Tibial artery (tissue), 4 donors: ENCODE measurements around the gene PLA2G2E.

Source experiments
- DNase-seq, 2 donors: peaks; one replicate each; pipeline ENCODE4 v3.0.0-alpha.2; 2019
- H3K27ac ChIP-seq, 2 donors: fragments of 200-600 bp; sonication (generic) in 1 of 2; 1 replicate in 1 of 2; 2 replicates in 1 of 2; pipeline ENCODE4 v1.5.1; 2018 to 2019; ENCODE audit warnings: mild to moderate bottlenecking in 1 of 2
- H3K27me3 ChIP-seq, 2 donors: fragments of 200-600 bp; sonication (generic) in 1 of 2; one replicate each; pipeline versions ENCODE4 v1.5.1 to v1.6.0; 2016 to 2019
- H3K36me3 ChIP-seq, 3 donors: fragments of 200-600 bp; sonication (generic) in 2 of 3; one replicate each; pipeline ENCODE4 v1.5.1; 2016 to 2019; ENCODE audit warnings: mild to moderate bottlenecking in 2 of 3
- H3K4me1 ChIP-seq, 4 donors: fragments of 200-600 bp; sonication (generic) in 2 of 4; 1 replicate in 3 of 4; 2 replicates in 1 of 4; pipeline ENCODE4 v1.5.1; 2016 to 2019
- H3K4me3 ChIP-seq, 2 donors: fragments of 200-600 bp; sonication (generic) in 1 of 2; 1 replicate in 1 of 2; 2 replicates in 1 of 2; pipeline ENCODE4 v1.5.1; 2018 to 2019; ENCODE audit warnings: mild to moderate bottlenecking in 2 of 2
- H3K9me3 ChIP-seq, 3 donors: fragments of 200-600 bp; sonication (generic) in 1 of 3; one replicate each; pipeline ENCODE4 v1.5.1; 2016 to 2019
- CTCF ChIP-seq, 2 experiments: fragments of 200-600 bp in 1 of 2; fragments of 450-650 bp in 1 of 2; IDR thresholded peaks; one replicate each; pipeline ENCODE4 v1.5.1; 2017 to 2019; ENCODE audit warnings: antibody characterized with exemption in 2 of 2, mild to moderate bottlenecking in 1 of 2, moderate library complexity in 1 of 2
- intact Hi-C: fragments of 100-400 bp; cut with DNase I; formaldehyde crosslinking; loops from one replicate; pipeline ENCODE4 v1.15.0; 2023; ENCODE audit warnings: low total_unique reads

Gene PLA2G2E

DNA sequence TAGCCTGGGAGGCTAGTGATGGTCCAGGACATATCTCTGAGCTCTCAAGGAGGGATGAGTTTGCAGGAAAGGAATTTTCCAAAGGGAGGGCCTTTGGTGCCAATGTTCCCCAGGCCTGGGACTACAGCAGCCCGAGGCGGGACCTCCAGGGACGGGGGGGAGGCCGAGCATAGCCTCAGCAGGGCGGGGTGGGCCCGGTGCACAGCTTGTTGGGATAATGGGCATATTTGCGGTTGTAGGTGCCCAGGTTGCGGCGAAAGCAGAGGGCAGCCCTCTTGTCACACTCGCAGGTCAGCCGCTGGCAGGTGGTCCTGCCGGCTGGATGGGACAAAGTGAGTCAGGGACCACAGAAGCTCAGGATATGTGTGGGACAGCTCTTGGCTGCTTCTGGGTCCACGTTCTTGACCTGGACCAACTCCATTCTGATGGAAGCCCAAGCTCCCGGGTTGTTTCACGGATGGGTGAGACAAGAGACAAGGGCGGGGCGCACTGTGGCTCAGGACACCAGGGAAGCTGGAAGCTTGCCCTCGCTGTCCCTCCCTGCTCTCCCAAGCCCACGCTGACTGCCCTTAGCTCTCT is 3.2 kb downstream of the PLA2G2E start:
- no peak for TF ChIP-seq CTCF (IDR thresholded peaks at IDR 0.05)
- DNase-seq = no peak
- Histone ChIP-seq H3K4me3 (no peak overlapping the region), H3K36me3 (peaks cover 0 to 3% (median 0%) of the 10 kb centered on the region in 3 donors), H3K27me3 (peaks cover 0 to 30% of the 10 kb centered on the region in 2 donors), H3K27ac (no peak overlapping the region), H3K9me3 (no peaks in the 10 kb centered on the region), H3K4me1 (no peaks in the 10 kb centered on the region)
- intact Hi-C loops = no loop called here

- peak; percentile 79 to 91 for TF ChIP-seq CTCF (IDR thresholded peaks at IDR 0.05)
- intact Hi-C loops = loop anchor here (5.0 kb wide), 1 partner anchor 574 kb away; no protein-coding TSS in a partner anchor
- Histone ChIP-seq H3K4me3 (no peak overlapping the region), H3K4me1 (no peaks in the 10 kb centered on the region), H3K9me3 (no peaks in the 10 kb centered on the region), H3K27ac (no peak overlapping the region), H3K27me3 (peaks cover 0 to 12% of the 10 kb centered on the region in 2 donors), H3K36me3 (peaks cover 14 to 24% (median 17%) of the 10 kb centered on the region in 3 donors)
- peak; percentile 80 to 85 for DNase-seq
Measured at GRCh38 chr1:19918057-19918456, 5.4 kb downstream of the PLA2G2E start.

DNA sequence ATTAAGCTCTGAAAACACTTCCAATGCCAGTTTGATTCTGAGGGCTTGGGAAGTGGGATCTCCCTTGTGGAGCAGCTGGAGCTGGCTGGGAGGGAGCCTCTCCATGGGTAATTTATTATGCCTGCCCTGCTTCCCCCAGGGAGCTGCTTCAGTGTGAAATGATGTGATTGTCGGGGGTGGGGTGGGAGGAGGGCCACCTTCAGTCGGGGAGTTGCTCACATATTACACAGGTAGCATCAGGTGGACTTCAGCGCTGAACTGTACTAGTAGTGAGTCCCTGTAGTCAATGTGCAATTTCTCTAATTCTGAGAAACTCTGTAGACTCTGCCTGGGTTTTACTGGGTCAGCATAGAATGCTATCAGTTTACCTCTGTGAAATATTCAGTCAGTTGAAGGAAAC is 12.8 kb downstream of the PLA2G2E start:
- no peak for DNase-seq
- no peak for TF ChIP-seq CTCF (IDR thresholded peaks at IDR 0.05)
- no peak overlapping the region for H3K4me3 ChIP-seq
- H3K9me3 ChIP-seq = no peaks in the 10 kb centered on the region
- H3K27ac ChIP-seq = no peak overlapping the region
- intact Hi-C loops = no loop called here
- peaks cover 78 to 96% (median 87%) of the 10 kb centered on the region in 3 donors for H3K36me3 ChIP-seq
- no peaks in the 10 kb centered on the region for H3K27me3 ChIP-seq
- H3K4me1 ChIP-seq = no peaks in the 10 kb centered on the region

DNA sequence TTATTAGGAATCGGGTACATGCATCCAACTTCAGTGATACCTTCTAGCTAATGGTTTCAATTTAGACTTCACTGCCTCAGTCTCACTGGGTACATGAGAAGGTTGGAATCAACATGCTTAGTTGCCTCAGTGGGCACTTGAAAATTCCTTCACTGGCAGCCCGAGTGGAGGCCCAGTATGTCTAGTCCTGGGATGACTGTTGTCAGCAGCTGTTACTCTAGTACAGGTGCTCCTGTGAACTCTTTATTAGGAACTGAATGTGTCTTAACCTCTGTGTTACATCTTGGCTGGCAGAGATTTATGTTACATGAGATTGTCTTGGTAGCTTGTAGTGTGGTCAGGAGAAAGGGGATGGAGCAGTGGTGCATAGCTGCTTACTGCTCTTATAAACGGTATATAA is 13.4 kb downstream of the PLA2G2E start:
- Histone ChIP-seq H3K36me3 (peaks cover 79 to 98% (median 92%) of the 10 kb centered on the region in 3 donors), H3K27ac (no peak overlapping the region), H3K4me1 (no peaks in the 10 kb centered on the region), H3K4me3 (no peak overlapping the region), H3K27me3 (no peaks in the 10 kb centered on the region), H3K9me3 (no peaks in the 10 kb centered on the region)
- no peak for DNase-seq
- TF ChIP-seq CTCF (IDR thresholded peaks at IDR 0.05) = no peak
- intact Hi-C loops = no loop called here

DNA sequence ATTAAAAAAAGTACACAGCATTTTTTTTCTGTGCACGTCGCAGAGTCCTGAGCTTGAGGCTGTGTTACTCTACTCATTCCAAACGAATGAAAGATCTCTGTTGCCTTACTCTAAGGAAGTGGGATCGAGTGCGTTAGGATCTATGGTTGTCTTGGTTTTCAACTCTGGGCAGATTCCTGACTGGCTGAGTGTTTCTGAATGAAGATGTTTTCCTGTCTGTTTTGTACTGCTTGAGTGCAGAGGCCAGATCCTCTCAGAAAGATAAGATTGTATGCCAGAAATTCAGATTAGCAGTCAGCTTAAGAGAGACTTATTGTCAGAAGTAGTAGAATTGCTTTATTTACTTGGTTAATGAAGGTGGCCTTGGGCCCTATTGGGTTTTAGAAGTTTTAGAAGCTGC is 14.0 kb downstream of the PLA2G2E start:
- intact Hi-C loops = no loop called here
- no peak for DNase-seq
- no peak for TF ChIP-seq CTCF (IDR thresholded peaks at IDR 0.05)
- H3K27ac ChIP-seq = no peak overlapping the region
- peaks cover 85 to 97% (median 92%) of the 10 kb centered on the region in 3 donors for H3K36me3 ChIP-seq
- H3K4me3 ChIP-seq = no peak overlapping the region
- no peaks in the 10 kb centered on the region for H3K4me1 ChIP-seq
- no peaks in the 10 kb centered on the region for H3K27me3 ChIP-seq
- H3K9me3 ChIP-seq = no peaks in the 10 kb centered on the region

GRCh38 chr1:19907456-19907855 is 16.0 kb downstream of the PLA2G2E start:
- no peak for TF ChIP-seq CTCF (IDR thresholded peaks at IDR 0.05)
- Histone ChIP-seq H3K27me3 (no peaks in the 10 kb centered on the region), H3K9me3 (no peaks in the 10 kb centered on the region), H3K4me1 (no peaks in the 10 kb centered on the region), H3K4me3 (no peak overlapping the region), H3K36me3 (peaks cover 78 to 94% (median 87%) of the 10 kb centered on the region in 3 donors), H3K27ac (no peak overlapping the region)
- intact Hi-C loops = no loop called here
- no peak for DNase-seq
